Measurements from ENCODE around the gene IPO9.

The IPO9 gene

GRCh38 chr1:201785291-201785690 is 43.7 kb upstream of the IPO9 start:
- no peak overlapping the region for H3K27ac ChIP-seq
- no peak for TF ChIP-seq CTCF (conservative IDR thresholded peaks at IDR 0.05)

GRCh38 chr1:201786824-201787223 is 42.1 kb upstream of the IPO9 start:
- no peak overlapping the region for H3K27ac ChIP-seq
- no peak for TF ChIP-seq CTCF (conservative IDR thresholded peaks at IDR 0.05)

- H3K27ac ChIP-seq: no peak overlapping the region
- TF ChIP-seq CTCF (conservative IDR thresholded peaks at IDR 0.05): no peak
Observed at GRCh38 chr1:201788296-201788695, 40.7 kb upstream of the IPO9 start.

DNA sequence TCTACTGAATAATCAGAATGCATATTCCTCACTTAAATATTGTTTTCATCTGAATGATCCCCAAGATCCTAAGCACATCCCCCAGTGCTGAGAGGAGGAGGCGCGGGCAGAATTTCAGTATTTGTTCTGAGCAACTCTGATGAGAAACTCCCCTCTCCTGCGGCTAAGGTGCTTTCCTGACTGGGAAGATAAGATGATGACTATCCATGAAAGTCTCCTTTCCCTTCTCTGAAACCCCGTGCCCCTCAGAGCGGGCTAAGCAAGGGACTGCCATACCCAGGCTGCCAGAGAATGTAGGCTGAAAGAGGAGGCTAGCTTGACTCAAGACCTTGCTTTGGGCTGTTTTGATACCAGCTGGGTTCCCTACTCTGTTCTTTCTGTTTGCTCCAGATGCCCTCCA is 39.7 kb upstream of the IPO9 start:
- no peak overlapping the region for H3K27ac ChIP-seq
- TF ChIP-seq CTCF (conservative IDR thresholded peaks at IDR 0.05): no peak

- no peak overlapping the region for H3K27ac ChIP-seq
- no peak for TF ChIP-seq CTCF (conservative IDR thresholded peaks at IDR 0.05)
Observed at GRCh38 chr1:201790261-201790660, 38.7 kb upstream of the IPO9 start.

- no peak overlapping the region for H3K27ac ChIP-seq
- no peak for TF ChIP-seq CTCF (conservative IDR thresholded peaks at IDR 0.05)
Observed at GRCh38 chr1:201791051-201791778, 37.7 kb upstream of the IPO9 start.

DNA sequence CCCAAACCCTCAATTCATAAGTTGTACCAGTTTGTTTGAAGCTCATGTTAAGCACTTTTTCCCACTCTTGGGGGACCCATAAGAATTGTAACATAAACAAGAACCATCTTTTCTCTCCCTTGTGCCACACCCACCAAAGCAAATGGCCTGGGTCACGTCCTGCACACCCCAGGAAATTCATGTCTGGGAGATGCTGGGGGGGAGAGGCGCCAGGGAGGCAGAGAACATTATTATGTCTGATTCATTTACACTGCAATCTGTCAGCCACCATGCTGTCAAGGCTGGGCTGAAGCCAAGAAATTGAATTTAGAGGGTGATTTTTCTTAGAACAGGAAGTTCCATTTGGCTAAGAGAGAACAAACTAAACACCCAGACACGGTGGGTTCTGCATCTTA is 37.2 kb upstream of the IPO9 start:
- TF ChIP-seq CTCF (conservative IDR thresholded peaks at IDR 0.05): no peak
- H3K27ac ChIP-seq: no peak overlapping the region
